Stimulated activated CD8-positive, alpha-beta memory T cell treated with anti-CD3 and anti-CD28 coated beads, Interleukin-4, amount 100 ng/mL, for 24 hours (primary cell): ENCODE data around the gene WDR20.

Source experiments
- DNase-seq: peaks from one replicate; pipeline ENCODE4 v3.0.0-alpha.2; 2020; ENCODE audit warnings: low read depth

WDR20 gene

DNA sequence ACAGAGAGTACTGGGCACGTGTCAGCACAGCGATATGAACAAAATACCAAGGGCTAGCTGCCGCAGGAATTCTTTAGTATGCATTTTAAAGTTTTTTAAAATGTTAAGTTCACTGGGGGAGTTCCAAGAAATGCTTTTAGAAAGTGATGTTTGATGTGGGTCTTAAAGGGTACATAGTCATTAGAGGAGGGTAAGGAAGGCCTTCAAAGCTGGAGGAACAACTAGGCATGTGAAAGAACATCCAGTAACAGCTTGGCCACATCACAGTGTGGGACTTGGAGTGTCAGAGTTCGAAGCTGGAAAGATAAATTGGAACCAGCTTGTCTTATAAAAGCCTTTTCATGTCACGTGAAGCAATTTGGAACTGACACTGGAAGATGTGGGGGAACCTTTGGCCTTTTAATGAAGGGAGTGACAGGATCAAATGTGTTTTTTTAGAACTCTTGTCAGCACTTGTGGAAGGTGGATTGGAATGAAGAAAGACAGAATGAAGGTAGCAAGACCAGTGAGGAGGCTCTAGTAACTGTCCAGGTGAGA, 57.7 kb downstream of the WDR20 start:
- no peak for DNase-seq

DNA sequence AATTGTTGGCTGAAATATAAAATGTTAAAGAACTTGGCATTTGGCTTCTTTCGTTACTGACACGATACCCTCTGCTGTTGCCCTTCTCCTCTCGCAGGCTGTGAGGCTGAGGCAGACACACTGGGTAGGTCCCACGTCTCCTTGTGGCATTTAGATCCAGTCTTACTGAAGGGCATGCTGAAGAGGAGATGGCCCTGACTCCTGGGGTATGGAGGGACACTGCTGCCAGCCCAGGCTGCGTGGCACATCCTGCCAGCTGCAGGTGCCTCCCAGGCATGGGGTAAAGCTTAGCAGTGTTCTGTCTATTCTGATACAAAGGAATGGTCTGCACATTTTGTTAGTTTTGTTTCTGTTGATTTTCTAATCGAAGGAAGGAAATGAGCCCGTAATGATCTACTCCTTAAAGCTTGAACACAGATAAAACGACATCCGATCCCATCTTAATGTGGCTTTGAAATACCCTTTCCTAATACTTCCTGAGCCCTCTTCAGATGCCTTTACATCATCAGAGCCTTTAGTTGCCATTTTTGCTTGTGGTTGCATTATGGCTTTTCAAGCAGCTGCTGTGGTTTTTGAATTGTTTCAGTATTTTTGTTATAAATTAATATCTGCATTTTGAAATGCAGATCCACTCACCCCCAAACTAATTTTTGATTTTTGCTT, 61.1 kb downstream of the WDR20 start:
- no peak for DNase-seq

DNA sequence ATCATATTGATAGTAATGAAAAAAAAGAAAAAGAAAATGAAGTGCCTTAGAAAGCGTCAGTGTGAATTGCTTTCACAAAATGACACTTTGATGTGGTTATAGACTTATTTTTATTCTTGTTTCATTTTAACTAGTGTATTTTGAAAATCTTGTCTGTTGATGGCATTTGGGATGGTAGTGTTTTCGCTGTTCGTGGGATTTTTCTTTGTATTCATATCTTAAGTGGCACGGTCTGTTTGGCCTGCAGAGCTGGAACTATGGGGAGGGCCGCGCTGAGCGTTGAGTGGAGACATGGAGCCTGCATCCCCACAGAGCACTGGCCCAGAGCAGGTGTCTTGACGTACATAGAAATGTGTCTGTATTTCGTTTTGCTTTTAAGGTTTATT, 61.6 kb downstream of the WDR20 start:
- no peak for DNase-seq

DNA sequence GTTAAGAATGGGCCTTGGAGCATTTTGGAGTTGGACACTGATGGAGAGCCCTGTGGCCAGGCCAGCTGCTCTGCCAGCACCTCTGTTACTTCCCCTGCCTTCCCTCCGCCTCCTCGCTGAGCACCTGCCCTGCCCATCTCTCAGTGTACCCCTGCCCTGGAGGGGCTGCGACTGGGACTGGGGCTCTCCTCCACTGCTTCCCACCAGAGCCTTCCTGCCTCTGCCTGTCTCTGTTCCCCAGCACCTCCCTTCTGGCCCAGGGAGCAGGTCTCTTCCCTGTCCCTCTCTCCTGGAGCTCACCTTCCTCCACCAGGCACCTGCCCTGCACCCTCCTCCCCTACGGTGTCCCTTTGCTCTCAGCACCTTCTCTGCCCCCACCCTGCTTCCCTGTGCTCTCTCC, 62.1 kb downstream of the WDR20 start:
- no peak for DNase-seq

DNA sequence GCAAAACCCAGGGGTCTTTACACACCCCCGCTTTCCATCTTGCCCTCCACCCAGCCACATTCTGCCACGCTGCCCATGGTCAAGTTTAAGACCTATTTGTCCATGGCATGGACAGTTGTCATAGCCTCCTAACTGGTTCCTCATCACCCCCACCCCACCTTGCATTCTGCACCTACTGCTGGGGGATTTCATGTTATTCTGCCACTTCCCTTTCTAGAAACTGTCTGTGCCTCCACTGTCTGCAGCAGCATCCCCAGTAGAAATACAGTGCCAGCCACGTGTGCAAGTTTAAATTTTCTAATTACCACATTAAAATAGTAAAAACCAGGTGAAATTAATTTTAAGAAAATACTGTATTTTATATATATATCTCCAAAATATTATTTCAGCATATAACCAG, 63.2 kb downstream of the WDR20 start:
- no peak for DNase-seq

DNA sequence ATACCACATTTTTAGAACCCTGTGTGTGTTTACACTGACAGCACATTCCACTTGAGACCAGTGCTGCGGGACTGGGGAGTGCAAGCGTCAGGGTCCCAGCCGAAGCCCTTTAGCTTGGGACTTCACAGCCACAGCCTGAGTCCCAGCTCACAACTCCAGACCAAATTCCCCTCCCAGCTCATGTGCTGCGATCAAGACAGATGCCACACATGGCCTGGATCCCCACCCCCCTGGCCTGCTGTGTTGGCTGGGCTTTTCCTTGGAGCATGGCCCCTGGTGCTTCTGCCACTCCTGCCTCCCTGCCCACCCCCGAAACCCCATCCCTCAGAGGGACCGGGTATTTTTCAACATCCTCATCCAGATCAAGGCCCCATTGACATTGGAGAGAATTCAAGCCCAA, 63.7 kb downstream of the WDR20 start:
- DNase-seq, result no peak

DNA sequence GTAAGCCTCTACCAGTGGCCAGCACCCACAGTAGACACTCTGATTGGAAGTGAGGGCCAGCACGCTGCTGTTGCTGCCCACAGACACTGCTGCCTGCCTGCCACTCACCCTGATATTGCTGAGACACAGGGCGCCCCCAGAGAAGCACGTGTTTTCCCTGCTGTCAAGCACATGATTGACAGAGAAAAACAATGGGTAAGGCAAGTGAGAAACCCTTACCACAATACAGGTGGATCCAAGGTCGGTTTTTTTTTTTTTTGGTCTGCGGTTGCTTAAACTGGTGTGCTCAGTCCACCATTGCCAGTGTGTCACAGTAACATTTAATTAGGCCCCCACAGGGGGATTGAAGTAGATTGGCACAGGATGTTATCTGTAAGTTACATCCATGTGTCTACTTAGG, 65.9 kb downstream of the WDR20 start:
- no peak for DNase-seq

DNA sequence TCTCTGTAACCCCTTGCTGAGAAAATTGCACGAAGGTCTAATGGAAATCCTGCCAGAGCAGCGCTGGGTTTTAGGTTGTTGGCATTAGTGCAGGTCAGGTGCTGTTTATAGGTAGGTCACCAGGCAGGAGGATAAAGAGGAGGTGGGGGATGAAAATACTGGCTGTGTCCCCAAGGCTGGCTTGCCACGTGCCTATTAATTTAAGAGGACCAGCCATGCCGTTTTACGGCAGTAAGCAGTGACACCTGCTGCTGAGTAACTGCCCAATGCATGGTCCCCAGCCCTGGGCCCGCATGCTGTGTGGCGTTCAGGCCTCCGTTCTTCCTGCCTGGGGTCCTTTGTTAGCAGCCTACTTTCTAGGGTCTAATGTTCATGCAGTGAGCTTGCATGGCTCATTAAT, 67.2 kb downstream of the WDR20 start:
- DNase-seq, result no peak

DNA sequence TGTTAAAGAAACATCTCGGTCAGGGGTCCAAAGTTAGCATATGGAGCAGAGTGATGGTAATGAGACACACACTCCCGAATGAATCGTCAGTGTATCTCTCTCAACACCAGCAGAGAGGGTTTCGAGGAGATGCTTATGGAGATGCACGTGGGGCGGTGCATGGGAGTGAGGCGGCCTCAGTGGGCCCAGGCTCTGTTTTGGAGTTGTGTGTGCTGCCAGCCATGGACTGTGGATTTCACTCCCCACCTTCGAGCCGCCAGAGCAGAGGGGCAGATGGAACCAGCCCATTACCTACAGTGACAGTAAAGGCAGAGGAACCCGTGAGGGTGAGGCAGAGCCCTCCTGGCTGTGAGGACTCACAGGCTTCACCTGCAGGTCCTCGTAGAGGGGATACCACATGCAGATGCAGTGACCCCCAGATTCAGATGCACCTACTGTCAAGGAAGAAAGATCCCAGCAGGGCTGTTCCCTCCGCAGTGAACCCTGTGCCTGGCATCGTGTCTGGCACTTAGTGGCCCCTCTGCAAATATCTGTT, 68.2 kb downstream of the WDR20 start:
- DNase-seq, result no peak

DNA sequence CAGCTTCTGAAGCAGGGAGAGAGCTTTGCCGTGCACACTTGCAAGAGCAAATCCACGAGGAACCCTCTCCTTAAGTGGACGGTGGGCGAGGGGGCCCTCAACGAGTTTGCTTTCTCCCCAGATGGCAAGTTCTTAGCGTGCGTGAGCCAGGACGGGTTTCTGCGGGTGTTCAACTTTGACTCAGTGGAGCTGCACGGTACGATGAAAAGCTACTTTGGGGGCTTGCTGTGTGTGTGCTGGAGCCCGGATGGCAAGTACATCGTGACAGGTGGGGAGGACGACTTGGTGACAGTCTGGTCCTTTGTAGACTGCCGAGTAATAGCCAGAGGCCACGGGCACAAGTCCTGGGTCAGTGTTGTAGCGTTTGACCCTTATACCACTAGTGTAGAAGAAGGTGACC, 69.0 kb downstream of the WDR20 start:
- no peak for DNase-seq

DNA sequence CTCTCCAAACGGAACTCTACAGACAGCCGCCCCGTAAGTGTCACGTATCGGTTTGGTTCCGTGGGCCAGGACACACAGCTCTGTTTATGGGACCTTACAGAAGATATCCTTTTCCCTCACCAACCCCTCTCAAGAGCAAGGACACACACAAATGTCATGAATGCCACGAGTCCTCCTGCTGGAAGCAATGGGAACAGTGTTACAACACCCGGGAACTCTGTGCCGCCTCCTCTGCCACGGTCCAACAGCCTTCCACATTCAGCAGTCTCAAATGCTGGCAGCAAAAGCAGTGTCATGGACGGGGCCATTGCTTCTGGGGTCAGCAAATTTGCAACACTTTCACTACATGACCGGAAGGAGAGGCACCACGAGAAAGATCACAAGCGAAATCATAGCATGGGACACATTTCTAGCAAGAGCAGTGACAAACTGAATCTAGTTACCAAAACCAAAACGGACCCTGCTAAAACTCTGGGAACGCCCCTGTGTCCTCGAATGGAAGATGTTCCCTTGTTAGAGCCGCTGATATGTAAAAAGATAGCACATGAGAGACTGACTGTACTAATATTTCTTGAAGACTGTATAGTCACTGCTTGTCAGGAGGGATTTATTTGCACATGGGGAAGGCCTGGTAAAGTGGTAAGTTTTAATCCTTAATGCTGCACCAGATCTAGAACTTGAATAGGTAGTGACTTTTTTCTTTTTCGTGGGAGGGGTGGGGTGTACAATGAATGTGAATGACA, 69.7 kb downstream of the WDR20 start:
- no peak for DNase-seq

DNA sequence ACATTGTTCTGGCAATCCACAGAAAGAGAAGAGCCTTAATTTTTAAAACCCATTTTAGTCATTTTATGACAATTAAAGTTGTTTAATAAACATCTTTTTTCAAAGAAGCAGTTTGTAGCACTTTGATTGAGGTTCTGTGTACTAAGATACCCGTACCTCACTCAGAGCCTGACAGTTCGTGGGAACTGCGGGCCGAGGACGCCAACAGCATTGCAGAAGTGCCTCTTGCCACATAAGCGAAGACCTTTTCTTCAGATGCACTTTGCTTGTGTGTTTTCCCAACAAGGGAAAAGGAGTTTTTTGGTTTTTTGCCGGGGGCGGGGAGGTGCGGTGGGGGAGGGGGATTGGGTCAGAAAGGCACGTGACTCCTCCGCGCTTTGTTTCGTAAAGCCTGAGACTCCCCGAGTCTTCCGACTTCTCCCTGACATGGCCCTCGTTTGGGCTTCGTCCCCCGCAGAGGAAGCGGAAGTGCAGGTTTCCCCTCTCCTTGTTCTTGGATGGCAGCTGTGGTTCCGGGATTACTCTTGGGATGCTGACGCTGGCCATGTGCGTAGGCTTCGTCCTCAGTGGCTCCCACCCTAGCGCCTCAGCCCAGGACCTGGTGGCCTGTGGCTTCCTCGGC, 70.8 kb downstream of the WDR20 start:
- DNase-seq, result no peak

DNA sequence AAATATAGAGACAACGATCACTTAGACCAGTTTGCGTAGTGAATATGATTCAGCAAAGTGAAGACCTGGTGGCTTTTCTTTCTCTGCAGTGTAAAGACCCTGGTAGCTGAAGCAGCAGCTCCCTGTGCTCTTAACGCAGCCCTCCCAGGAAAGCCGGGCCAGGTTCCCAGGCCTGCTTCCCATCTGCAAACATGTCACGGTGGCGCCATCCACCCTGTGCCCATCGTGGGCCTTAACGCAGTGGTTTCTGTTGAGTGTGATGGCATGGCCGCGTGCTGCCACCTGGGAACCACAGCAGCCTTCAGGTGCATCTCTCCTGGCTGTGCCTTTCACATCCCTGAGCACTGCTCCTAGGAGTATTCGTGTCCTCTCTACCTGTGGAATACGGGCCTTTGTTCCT, 71.5 kb downstream of the WDR20 start:
- DNase-seq, result no peak

DNA sequence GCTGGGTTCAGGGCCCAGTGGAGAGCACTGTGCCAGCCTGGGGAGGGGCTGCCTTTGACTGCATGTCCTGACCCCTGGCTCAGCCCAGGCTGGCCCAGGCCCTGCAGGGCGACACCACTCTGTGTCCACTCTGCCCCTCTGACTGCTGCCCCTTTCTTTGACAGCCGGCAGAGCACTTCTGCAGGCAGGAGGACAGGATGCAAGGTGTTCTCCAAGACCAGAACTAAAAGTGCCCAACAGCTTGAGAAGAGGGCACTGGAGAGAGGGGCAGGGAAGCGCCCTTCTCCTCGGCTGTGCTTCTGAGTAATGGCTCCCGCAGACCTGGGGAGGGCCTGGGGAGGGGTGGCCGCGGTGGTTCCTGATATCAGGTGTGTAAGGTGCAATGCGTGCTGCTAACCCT, 72.7 kb downstream of the WDR20 start:
- no peak for DNase-seq

DNA sequence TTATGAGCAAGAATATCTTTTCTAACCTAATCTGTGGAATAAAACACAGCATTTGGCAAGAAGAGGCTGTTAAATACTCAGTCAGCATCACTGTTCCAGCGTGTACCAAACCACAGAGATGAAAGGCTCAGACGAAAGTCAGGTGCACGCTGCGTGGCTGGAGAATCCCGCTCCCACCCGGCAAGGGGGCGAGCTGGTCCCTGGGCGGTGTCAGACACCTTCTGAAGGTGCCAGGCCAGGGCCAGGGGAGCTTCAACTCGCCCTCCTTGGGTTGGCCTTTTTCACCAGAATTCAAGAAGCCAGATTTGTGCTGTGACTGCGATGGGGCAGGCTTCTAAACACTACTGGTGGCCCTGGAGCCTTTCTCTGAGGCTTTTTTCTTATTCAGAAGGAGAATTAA, 73.1 kb downstream of the WDR20 start:
- DNase-seq, result no peak

DNA sequence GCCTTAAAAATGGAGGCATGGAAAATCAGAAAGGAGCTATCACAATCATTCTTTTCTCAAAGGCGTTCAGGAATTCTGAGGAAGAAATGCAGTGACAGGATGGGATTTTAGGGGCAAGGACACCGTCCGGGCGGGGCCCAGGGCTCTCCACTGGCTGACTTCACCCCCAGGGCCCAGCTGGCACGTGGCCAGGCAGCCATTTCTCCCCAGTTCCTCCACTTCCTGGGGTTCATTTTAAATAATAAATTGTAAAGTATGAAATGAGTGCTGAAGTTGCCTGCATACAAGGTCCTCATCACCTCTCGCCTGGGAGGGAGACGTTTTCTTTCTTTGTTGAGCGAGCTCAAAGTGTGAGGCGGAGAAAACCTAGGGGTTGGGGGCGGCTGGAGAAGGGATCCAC, 73.8 kb downstream of the WDR20 start:
- no peak for DNase-seq

DNA sequence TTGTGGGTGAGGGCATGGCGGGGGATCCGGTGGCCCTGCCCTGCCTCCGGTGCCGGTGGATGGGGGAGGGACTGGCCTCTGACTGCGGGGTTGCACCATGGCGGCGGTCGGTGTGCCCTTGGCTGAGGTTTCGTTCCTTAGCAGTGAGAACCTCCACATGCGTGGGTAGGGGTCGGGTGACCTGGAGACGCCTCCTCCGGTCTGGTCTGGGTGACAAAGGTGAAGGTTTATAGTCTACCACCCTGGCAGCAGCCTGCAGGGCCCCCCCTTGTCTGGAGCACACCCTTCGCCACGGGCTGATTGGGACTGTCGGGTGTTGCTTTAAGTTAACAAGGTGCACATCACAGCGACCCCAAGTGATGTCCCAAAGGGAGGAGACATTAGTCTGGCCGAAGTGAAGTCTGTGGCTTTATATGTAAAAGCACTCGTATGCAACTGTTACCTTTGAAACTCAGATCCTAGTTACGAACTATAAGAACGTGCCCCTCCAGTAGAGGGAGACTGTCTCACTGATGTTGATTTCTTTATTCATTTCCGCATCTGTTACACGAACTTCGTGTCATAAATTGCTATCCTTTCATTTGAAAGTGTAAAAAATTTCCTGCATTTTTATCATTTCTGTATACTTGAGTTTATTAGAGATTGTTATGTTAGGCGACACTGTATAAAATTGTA, 74.4 kb downstream of the WDR20 start:
- no peak for DNase-seq

DNA sequence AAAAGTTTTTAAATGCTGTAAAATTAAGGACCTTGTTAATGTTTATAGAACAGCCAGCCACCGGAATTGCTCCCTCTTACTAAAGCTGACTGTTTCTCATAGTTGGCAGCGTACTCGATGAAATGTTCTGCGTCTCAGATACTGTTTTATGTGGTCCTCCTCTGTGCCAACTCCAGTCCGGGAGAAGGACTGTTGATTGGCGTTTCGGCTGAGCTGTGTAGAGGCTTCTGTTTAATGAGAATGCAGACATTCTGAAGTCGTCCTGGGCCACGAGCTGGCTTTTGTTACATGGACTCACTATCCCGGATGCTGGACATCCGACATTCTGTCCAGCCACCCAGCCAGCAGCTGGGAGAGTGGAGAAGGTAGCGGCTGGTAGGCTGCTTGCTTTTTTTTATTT, 75.4 kb downstream of the WDR20 start:
- no peak for DNase-seq

DNA sequence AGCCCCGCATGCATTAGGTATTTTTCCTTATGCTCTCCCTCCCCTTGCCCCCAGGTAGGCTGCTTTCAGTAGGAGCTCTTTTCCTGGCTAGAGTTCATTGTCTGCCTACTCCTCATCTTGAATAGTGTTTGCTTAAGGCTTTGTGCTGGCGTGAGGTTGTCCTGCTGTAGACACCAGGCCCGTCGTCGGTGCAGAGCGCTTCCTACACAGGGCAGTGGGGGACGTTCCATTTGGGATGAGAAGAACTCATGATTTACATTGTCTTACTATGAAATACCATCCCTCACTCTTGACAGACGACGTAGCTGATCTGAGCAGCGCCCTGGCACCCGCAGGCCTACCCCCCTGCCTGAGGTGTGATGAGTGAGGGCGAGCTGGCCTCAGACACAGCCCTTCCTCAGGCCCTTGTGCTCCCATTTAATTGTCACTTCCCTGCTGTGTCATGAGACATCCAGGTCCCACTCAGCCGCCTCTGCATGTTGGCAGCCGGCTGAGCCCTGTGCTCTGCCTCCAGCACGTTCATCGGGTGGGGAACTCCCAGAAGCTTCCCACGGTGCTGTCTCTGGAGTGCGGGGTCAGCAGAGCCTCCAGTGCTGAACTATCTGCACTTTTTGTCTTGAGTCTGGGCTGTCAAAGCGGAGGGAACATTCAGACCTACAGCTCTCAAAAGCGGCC, 76.0 kb downstream of the WDR20 start:
- DNase-seq, result no peak

DNA sequence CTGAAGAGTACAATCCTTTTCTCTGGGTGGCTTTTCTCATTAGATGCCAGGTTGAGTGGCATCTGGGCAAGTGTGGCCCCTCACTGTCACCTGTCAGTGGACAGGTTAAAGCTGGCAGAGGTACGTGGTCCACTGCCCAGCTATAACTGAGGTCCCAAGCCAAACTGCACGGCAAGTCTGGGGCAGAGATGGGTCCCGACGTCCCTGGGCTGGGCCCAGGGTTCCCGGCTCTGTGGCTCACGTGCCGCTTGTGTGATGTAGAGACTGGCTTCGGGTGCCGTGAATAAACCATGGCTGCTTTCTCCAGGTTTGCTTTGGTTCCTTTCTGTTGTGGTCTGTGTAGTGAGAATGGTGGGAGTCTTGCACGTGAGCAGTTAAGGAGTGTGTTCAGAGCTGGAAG, 77.7 kb downstream of the WDR20 start:
- DNase-seq, result no peak

DNA sequence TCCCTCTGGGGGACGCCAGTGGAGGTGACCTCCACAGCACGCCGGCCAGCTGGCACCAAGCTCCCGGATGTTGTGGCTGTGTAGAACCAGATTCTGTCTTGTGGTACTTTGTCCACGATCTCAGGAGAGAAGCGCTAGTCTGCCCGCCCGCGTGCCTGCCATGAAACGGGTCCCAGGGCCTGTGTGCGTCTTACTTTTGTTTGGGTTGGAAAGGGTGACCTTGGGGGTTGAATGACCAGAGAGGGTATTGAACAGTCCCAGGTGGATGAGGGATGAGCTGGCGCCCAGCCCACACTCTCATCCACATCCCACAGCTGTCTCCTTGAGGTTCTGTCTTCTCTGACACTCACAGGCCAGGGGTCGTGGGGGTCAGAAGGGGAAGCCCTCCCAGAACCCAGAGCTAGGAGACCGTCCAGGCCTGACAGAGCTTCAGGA, 78.3 kb downstream of the WDR20 start:
- no peak for DNase-seq

DNA sequence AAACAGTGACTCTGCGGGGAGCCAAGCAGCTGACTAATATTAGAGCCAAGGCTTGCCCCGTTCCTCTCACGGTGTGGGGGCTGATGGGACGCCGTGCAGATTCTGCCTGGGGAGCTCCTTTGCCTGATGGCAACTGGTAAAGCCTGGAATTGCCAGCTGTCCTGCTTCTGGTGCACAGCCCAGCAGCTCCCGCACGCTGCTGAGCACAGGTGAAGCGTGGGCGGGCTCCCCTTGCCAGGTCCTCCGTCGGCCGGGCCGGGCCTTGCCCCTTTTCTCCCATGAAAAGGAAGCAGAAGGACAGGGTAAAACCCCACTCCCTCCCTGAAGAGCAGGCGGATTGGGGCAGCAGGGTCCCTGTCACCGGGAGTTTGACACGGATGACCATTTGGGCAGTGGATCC, 79.0 kb downstream of the WDR20 start:
- no peak for DNase-seq
